Parathyroid adenoma (tissue), 2 donors: Measurements from ENCODE around the gene GRAMD1A.

Source experiments
- H2AFZ ChIP-seq: fragments of 300-600 bp; sonication (generic); one replicate; pipeline ENCODE4 v1.7.0; 2017; ENCODE audit warnings: antibody characterized with exemption, mild to moderate bottlenecking
- H3K27ac ChIP-seq: fragments of 300-600 bp; sonication (generic); one replicate; pipeline ENCODE4 v1.7.0; 2017
- H3K27me3 ChIP-seq: fragments of 300-600 bp; sonication (generic); one replicate; pipeline ENCODE4 v1.7.0; 2017; ENCODE audit warnings: low read length; ENCODE audit not compliant: control insufficient read depth, insufficient read depth
- H3K36me3 ChIP-seq: fragments of 300-600 bp; sonication (generic); one replicate; pipeline ENCODE4 v1.7.0; 2017; ENCODE audit warnings: low read length; ENCODE audit not compliant: control insufficient read depth, insufficient read depth
- H3K4me1 ChIP-seq: fragments of 300-600 bp; sonication (generic); one replicate; pipeline ENCODE4 v1.7.0; 2017; ENCODE audit warnings: control low read depth
- H3K4me2 ChIP-seq: fragments of 300-600 bp; sonication (generic); one replicate; pipeline ENCODE4 v1.7.0; 2017; ENCODE audit warnings: low read length
- H3K4me3 ChIP-seq: fragments of 300-600 bp; sonication (generic); one replicate; pipeline ENCODE4 v1.7.0; 2017; ENCODE audit warnings: low read depth, low read length
- H3K79me2 ChIP-seq: fragments of 300-600 bp; sonication (generic); one replicate; pipeline ENCODE4 v1.7.0; 2017; ENCODE audit warnings: control low read depth
- H3K9ac ChIP-seq: fragments of 300-600 bp; sonication (generic); one replicate; pipeline ENCODE4 v1.7.0; 2017; ENCODE audit warnings: mild to moderate bottlenecking
- H3K9me3 ChIP-seq: fragments of 300-600 bp; sonication (generic); one replicate; pipeline ENCODE4 v1.7.0; 2017; ENCODE audit warnings: low read length; ENCODE audit not compliant: control insufficient read depth
- TF ChIP-seq, protein P1 (sequence below): fragments of 300-600 bp; sonication (generic); IDR thresholded peaks from one replicate; pipeline ENCODE4 v1.7.0; 2017; ENCODE audit warnings: antibody characterized with exemption, mild to moderate bottlenecking
- donor health status: primary hyperparathyroidism.

The GRAMD1A gene

DNA sequence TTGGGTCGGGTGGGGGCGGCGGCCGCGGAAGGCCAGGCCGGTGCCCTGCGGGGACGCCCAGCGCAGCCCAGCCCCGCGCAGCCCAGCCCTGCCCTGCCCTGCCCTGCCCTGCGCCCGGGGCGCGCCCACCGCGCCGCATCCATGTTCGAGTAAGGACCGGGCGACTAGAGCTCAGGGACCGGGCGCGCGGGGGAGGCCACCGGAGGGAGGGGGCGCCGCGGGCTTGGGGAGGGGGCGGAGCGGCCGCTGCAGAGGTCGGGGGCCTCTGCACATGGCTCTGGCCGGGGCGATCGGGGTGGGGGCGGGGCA, 169 bp downstream of the GRAMD1A start:
- Histone ChIP-seq H3K9ac (no peak overlapping the region), H3K4me1 (peaks cover 4% of the 10 kb centered on the region), H2AFZ (no peak overlapping the region), H3K36me3 (no peaks in the 10 kb centered on the region), H3K79me2 (peaks cover 9% of the 10 kb centered on the region), H3K4me2 (peak overlapping the region; percentile 80), H3K9me3 (no peaks in the 10 kb centered on the region), H3K4me3 (peak overlapping the region; percentile 76), H3K27me3 (no peaks in the 10 kb centered on the region), H3K27ac (peak overlapping the region; percentile 100)
- TF ChIP-seq, protein P1, sequence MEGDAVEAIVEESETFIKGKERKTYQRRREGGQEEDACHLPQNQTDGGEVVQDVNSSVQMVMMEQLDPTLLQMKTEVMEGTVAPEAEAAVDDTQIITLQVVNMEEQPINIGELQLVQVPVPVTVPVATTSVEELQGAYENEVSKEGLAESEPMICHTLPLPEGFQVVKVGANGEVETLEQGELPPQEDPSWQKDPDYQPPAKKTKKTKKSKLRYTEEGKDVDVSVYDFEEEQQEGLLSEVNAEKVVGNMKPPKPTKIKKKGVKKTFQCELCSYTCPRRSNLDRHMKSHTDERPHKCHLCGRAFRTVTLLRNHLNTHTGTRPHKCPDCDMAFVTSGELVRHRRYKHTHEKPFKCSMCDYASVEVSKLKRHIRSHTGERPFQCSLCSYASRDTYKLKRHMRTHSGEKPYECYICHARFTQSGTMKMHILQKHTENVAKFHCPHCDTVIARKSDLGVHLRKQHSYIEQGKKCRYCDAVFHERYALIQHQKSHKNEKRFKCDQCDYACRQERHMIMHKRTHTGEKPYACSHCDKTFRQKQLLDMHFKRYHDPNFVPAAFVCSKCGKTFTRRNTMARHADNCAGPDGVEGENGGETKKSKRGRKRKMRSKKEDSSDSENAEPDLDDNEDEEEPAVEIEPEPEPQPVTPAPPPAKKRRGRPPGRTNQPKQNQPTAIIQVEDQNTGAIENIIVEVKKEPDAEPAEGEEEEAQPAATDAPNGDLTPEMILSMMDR = no peak

DNA sequence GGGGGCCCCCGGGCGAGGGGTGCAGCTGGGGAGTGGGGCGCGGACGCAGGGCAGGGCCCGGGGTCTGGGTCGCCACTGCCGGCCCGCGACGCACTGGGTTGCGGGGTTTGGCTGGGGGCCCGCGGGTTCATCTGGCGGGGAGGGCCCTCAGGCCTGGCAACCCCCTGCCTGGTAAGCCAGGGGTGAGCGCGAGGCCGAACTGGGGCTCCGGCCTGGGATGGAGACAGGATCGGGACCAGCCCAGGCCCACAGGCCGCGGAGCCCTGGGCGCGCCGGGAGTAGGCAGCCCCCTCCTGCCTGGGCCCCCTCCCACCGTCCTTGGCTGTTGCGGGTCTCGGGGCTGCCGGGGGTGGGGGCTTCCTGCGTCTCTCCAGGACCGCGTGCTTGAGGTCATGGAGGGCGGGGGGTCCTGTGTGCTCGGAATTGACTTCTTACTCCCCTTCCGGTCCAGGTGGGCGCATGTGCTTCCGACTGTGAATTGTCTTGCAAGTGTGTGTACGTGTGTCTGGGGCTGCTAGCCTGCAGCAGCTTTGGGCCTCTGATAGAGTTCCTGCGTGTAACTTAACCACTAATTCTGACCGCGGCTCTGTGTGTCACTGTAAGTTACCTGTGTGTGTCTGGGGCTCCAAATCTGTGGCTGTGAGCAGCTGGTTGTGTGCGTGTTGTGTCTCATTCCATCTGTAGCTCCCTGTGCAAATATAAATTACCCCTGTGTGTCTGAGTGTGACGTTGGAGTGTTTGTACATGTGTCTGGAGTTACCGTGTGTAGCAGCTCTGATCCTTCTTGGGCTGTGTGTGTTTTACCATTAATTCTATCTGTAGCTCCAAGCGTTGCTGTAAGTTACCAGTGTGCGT, 751 bp downstream of the GRAMD1A start:
- Histone ChIP-seq H3K36me3 (no peaks in the 10 kb centered on the region), H3K27me3 (no peaks in the 10 kb centered on the region), H3K9me3 (no peaks in the 10 kb centered on the region), H3K79me2 (peaks cover 9% of the 10 kb centered on the region), H3K27ac (peak overlapping the region; percentile 100), H2AFZ (peak overlapping the region; percentile 43), H3K4me1 (peaks cover 4% of the 10 kb centered on the region), H3K9ac (peak overlapping the region; percentile 13), H3K4me2 (peak overlapping the region; percentile 80), H3K4me3 (peak overlapping the region; percentile 51)
- TF ChIP-seq, protein P1 = no peak

DNA sequence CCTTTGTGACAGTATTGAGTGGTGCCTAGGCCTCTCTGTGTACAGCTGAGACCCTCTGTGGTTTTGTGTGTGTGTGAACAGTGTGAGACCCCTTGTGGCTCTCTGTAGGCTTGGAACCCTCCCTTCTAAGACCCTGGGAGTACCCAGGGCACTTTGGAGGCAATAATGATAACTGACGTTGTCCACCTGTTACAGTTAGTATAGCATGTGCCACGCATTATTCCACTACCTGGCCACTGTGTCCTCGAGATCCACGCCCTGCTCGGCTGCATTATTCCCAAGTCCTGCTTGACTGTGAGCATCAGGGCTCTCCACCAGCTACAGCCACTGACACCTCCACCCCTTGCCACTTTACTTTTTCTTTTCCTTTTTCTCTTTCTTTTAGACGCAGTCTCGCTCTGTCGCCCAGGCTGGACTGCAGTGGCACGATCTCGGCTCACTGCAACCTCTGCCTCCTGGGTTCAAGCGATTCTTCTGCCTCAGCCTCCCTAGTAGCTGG, 2.0 kb downstream of the GRAMD1A start:
- TF ChIP-seq, protein P1 = no peak
- no peak overlapping the region for H3K4me3 ChIP-seq
- no peaks in the 10 kb centered on the region for H3K9me3 ChIP-seq
- H3K4me2 ChIP-seq = no peak overlapping the region
- peaks cover 4% of the 10 kb centered on the region for H3K4me1 ChIP-seq
- H3K27me3 ChIP-seq = no peaks in the 10 kb centered on the region
- H3K9ac ChIP-seq = no peak overlapping the region
- H3K79me2 ChIP-seq = peaks cover 9% of the 10 kb centered on the region
- no peak overlapping the region for H3K27ac ChIP-seq
- H3K36me3 ChIP-seq = no peaks in the 10 kb centered on the region
- no peak overlapping the region for H2AFZ ChIP-seq

DNA sequence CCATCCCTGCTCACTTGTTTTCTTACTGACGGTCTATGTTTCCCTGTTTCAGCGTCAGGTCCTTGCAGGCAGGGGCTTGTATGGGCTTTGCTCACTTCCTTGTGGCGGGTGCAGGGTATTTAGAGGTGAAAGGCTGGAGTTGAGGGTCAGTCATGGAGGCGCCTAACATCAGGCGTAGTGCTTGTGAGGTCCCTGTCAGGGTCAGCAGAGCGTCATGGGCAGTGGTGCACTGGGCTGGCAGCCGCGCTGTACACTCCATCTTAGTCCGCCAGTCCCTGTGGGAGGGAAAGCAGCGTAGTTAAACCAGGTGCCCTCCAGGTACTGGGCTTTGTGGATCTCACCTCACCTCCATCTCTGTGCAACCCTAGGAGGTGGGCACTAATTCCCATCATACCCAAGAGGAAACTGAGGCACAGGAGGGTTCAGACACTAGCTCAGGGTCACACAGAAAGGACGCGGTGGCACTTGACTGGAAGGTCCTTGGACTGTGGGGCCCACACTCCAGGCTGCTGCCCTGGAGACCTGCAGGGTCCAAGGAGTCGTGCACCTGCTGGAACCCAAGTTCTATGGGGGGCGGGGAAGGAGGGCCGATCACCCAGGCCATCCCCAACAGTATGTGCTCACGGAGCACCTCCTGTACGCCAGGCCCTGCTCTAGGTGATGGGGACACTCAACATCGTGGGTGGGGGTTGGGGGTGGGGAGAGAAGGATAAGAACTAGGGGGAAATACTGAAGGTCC, 4.6 kb downstream of the GRAMD1A start:
- peaks cover 9% of the 10 kb centered on the region for H3K79me2 ChIP-seq
- TF ChIP-seq, protein P1 = no peak
- H3K27ac ChIP-seq = no peak overlapping the region
- no peak overlapping the region for H3K4me3 ChIP-seq
- no peak overlapping the region for H3K9ac ChIP-seq
- no peaks in the 10 kb centered on the region for H3K4me1 ChIP-seq
- no peaks in the 10 kb centered on the region for H3K27me3 ChIP-seq
- H3K4me2 ChIP-seq = no peak overlapping the region
- H3K36me3 ChIP-seq = no peaks in the 10 kb centered on the region
- no peak overlapping the region for H2AFZ ChIP-seq
- no peaks in the 10 kb centered on the region for H3K9me3 ChIP-seq
